Measurements from ENCODE around the gene NECAB2.

The NECAB2 gene

GRCh38 chr16:83959656-83960434, 8.2 kb upstream of the NECAB2 start:
- H3F3A ChIP-seq (ENCODE audit: insufficient read depth, low read length): no peaks in the 10 kb centered on the region
- no peak for DNase-seq
- no peaks in the 10 kb centered on the region for H4K20me1 ChIP-seq (ENCODE audit: insufficient read depth, low read length)
- H3K4me1 ChIP-seq (ENCODE audit: low read length): no peaks in the 10 kb centered on the region
- no peak overlapping the region for H3K9ac ChIP-seq (ENCODE audit: low read length)
- TF ChIP-seq CTCF (IDR thresholded peaks at IDR 0.05; ENCODE audit: low read length): no peak
- no peak overlapping the region for H3K4me2 ChIP-seq (ENCODE audit: low read depth, low read length)
- no peak overlapping the region for H2AFZ ChIP-seq (ENCODE audit: low read length)
- H3K79me2 ChIP-seq (ENCODE audit: low read length): no peaks in the 10 kb centered on the region
- no peaks in the 10 kb centered on the region for H3K9me2 ChIP-seq (replicated peaks; ENCODE audit: insufficient read depth, low read length)
- H3K36me3 ChIP-seq (replicated peaks; ENCODE audit: insufficient read depth, low read length): no peaks in the 10 kb centered on the region
- no peaks in the 10 kb centered on the region for H3K27me3 ChIP-seq (replicated peaks; ENCODE audit: insufficient read depth, low read length)
- no peaks in the 10 kb centered on the region for H3K9me3 ChIP-seq (replicated peaks; ENCODE audit: insufficient read depth, low read length)
- no peak overlapping the region for H3K4me3 ChIP-seq (ENCODE audit: low read length)
- H3K27ac ChIP-seq (ENCODE audit: low read length): no peak overlapping the region

GRCh38 chr16:83960521-83961249, 7.4 kb upstream of the NECAB2 start:
- Histone ChIP-seq H4K20me1 (ENCODE audit: insufficient read depth, low read length) (no peaks in the 10 kb centered on the region), H3K27me3 (replicated peaks; ENCODE audit: insufficient read depth, low read length) (no peaks in the 10 kb centered on the region), H3K9me3 (replicated peaks; ENCODE audit: insufficient read depth, low read length) (no peaks in the 10 kb centered on the region), H3K9ac (ENCODE audit: low read length) (no peak overlapping the region), H3K9me2 (replicated peaks; ENCODE audit: insufficient read depth, low read length) (no peaks in the 10 kb centered on the region), H3K79me2 (ENCODE audit: low read length) (no peaks in the 10 kb centered on the region), H3K4me3 (ENCODE audit: low read length) (no peak overlapping the region), H2AFZ (ENCODE audit: low read length) (no peak overlapping the region), H3F3A (ENCODE audit: insufficient read depth, low read length) (no peaks in the 10 kb centered on the region), H3K36me3 (replicated peaks; ENCODE audit: insufficient read depth, low read length) (no peaks in the 10 kb centered on the region), H3K4me1 (ENCODE audit: low read length) (no peaks in the 10 kb centered on the region), H3K27ac (ENCODE audit: low read length) (no peak overlapping the region), H3K4me2 (ENCODE audit: low read depth, low read length) (no peak overlapping the region)
- DNase-seq: no peak
- TF ChIP-seq EZH2 (optimal IDR thresholded peaks at IDR 0.05; ENCODE audit: low read depth, low read length) (no peak), CTCF (IDR thresholded peaks at IDR 0.05; ENCODE audit: low read length) (no peak), EZH2phosphoT487 (IDR thresholded peaks at IDR 0.05; ENCODE audit: low read length) (no peak)

- DNase-seq: no peak
- H3K27ac ChIP-seq (ENCODE audit: low read length): no peak overlapping the region
- H3K4me3 ChIP-seq (ENCODE audit: low read length): no peak overlapping the region
- no peaks in the 10 kb centered on the region for H3K27me3 ChIP-seq (replicated peaks; ENCODE audit: insufficient read depth, low read length)
- H3K4me1 ChIP-seq (ENCODE audit: low read length): no peaks in the 10 kb centered on the region
- H2AFZ ChIP-seq (ENCODE audit: low read length): no peak overlapping the region
- no peaks in the 10 kb centered on the region for H3F3A ChIP-seq (ENCODE audit: insufficient read depth, low read length)
- no peaks in the 10 kb centered on the region for H3K9me3 ChIP-seq (replicated peaks; ENCODE audit: insufficient read depth, low read length)
- no peaks in the 10 kb centered on the region for H4K20me1 ChIP-seq (ENCODE audit: insufficient read depth, low read length)
- TF ChIP-seq EZH2phosphoT487 (IDR thresholded peaks at IDR 0.05; ENCODE audit: low read length) (no peak), CTCF (IDR thresholded peaks at IDR 0.05; ENCODE audit: low read length) (no peak), EZH2 (optimal IDR thresholded peaks at IDR 0.05; ENCODE audit: low read depth, low read length) (no peak)
- H3K9me2 ChIP-seq (replicated peaks; ENCODE audit: insufficient read depth, low read length): no peaks in the 10 kb centered on the region
- H3K79me2 ChIP-seq (ENCODE audit: low read length): no peaks in the 10 kb centered on the region
- no peaks in the 10 kb centered on the region for H3K36me3 ChIP-seq (replicated peaks; ENCODE audit: insufficient read depth, low read length)
- H3K9ac ChIP-seq (ENCODE audit: low read length): no peak overlapping the region
- no peak overlapping the region for H3K4me2 ChIP-seq (ENCODE audit: low read depth, low read length)
Measured at GRCh38 chr16:83961591-83961990, 6.5 kb upstream of the NECAB2 start.
